GM23338 (cell line): ENCODE measurements around the gene YPEL1.

Source experiments
- CREB1 ChIP-seq: fragments of 250-450 bp; sonication (Bioruptor Pico); IDR thresholded peaks from 2 replicates; pipeline ENCODE4 v1.5.0; 2020; ENCODE audit warnings: low read depth, mild to moderate bottlenecking, moderate library complexity
- EZH2 ChIP-seq: fragments of 200-600 bp; sonication (generic); IDR thresholded peaks from one replicate; pipeline ENCODE4 v1.8.0; 2017; ENCODE audit warnings: antibody characterized with exemption, mild to moderate bottlenecking, low read depth; ENCODE audit not compliant: unreplicated experiment
- EZH2phosphoT487 ChIP-seq: fragments of 200-600 bp; sonication (generic); IDR thresholded peaks from one replicate; pipeline ENCODE4 v1.8.1; 2018; ENCODE audit warnings: antibody characterized with exemption; ENCODE audit not compliant: unreplicated experiment
- JUNB ChIP-seq: IDR thresholded peaks from one replicate; pipeline ENCODE4 v1.6.1; 2016; ENCODE audit warnings: antibody characterized with exemption; ENCODE audit not compliant: unreplicated experiment
- NANOG ChIP-seq: IDR thresholded peaks from 2 replicates; pipeline ENCODE4 v1.6.1; 2016; ENCODE audit warnings: antibody characterized with exemption, borderline replicate concordance
- POLR2AphosphoS5 ChIP-seq: IDR thresholded peaks from 2 replicates; pipeline ENCODE4 v1.6.1; 2016; ENCODE audit warnings: antibody characterized with exemption, low read depth
- ZNF114 ChIP-seq: fragments of 250-450 bp; sonication (Bioruptor Pico); IDR thresholded peaks from 2 replicates; pipeline ENCODE4 v1.5.0; 2020; ENCODE audit warnings: mild to moderate bottlenecking, moderate library complexity
- TF ChIP-seq, protein P1 (sequence below), 2 experiments: fragments of 200-600 bp in 1 of 2; sonication (generic) in 1 of 2; conservative IDR thresholded peaks; 2 replicates each; pipeline versions ENCODE4 v1.5.1 to v1.6.1; 2016 to 2017; ENCODE audit warnings: antibody characterized with exemption in 2 of 2, low read depth in 2 of 2, mild to moderate bottlenecking in 2 of 2, moderate library complexity in 1 of 2
- TF ChIP-seq, protein P2 (sequence below): IDR thresholded peaks from one replicate; pipeline ENCODE4 v1.6.1; 2018; ENCODE audit warnings: antibody characterized with exemption; ENCODE audit not compliant: unreplicated experiment

DNA sequence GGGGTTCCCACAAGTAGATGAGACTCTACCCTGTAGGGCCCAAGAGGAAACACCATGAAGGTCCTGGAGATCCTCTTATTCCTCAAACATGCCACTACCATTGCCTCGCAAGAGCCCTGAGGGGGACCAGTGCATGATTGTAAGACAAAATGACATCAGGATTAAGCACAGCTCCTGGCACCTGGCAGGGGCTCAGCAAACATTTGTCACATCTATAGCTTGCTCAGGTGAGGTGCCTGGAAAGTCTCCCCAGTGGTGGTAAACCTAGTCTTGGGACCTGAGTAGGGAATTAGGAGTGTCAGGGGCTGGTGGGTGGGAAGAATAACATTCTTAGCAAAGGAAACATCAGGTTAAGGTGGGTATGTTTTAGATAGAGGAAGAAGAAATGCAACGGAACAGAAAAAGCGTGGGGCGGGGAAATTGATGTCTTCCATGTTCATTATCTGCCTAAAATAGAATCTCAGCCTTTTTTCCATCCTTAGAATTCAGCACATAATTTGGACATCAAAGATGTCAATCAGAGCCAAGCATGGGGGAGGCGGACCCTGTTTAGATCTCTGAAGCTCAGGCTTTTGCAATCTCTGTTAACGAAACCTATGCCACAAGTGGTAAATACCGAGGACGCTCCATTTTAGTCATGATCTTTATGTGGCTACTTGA, 924 bp downstream of the YPEL1 start:
- TF ChIP-seq POLR2AphosphoS5: no peak
- TF ChIP-seq, protein P1, sequence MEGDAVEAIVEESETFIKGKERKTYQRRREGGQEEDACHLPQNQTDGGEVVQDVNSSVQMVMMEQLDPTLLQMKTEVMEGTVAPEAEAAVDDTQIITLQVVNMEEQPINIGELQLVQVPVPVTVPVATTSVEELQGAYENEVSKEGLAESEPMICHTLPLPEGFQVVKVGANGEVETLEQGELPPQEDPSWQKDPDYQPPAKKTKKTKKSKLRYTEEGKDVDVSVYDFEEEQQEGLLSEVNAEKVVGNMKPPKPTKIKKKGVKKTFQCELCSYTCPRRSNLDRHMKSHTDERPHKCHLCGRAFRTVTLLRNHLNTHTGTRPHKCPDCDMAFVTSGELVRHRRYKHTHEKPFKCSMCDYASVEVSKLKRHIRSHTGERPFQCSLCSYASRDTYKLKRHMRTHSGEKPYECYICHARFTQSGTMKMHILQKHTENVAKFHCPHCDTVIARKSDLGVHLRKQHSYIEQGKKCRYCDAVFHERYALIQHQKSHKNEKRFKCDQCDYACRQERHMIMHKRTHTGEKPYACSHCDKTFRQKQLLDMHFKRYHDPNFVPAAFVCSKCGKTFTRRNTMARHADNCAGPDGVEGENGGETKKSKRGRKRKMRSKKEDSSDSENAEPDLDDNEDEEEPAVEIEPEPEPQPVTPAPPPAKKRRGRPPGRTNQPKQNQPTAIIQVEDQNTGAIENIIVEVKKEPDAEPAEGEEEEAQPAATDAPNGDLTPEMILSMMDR (conservative IDR thresholded peaks at IDR 0.05; ENCODE audit: low read depth in 2 of 2): no peak
- no peak for TF ChIP-seq EZH2
- TF ChIP-seq CREB1 (CRISPR knock-in tag): no peak
- no peak for TF ChIP-seq NANOG
- no peak for TF ChIP-seq EZH2phosphoT487
- TF ChIP-seq, protein P2, sequence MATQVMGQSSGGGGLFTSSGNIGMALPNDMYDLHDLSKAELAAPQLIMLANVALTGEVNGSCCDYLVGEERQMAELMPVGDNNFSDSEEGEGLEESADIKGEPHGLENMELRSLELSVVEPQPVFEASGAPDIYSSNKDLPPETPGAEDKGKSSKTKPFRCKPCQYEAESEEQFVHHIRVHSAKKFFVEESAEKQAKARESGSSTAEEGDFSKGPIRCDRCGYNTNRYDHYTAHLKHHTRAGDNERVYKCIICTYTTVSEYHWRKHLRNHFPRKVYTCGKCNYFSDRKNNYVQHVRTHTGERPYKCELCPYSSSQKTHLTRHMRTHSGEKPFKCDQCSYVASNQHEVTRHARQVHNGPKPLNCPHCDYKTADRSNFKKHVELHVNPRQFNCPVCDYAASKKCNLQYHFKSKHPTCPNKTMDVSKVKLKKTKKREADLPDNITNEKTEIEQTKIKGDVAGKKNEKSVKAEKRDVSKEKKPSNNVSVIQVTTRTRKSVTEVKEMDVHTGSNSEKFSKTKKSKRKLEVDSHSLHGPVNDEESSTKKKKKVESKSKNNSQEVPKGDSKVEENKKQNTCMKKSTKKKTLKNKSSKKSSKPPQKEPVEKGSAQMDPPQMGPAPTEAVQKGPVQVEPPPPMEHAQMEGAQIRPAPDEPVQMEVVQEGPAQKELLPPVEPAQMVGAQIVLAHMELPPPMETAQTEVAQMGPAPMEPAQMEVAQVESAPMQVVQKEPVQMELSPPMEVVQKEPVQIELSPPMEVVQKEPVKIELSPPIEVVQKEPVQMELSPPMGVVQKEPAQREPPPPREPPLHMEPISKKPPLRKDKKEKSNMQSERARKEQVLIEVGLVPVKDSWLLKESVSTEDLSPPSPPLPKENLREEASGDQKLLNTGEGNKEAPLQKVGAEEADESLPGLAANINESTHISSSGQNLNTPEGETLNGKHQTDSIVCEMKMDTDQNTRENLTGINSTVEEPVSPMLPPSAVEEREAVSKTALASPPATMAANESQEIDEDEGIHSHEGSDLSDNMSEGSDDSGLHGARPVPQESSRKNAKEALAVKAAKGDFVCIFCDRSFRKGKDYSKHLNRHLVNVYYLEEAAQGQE: no peak
- TF ChIP-seq JUNB: no peak
- no peak for TF ChIP-seq ZNF114 (CRISPR knock-in tag)
